Neural cell (in vitro differentiated cells): ENCODE data around the gene FBXO46.

Experiments
- EP300 ChIP-seq: fragments of 450-650 bp; conservative IDR thresholded peaks from 2 replicates; pipeline ENCODE4 v1.6.1; 2014; ENCODE audit warnings: antibody characterized with exemption, mild to moderate bottlenecking, moderate library complexity; ENCODE audit not compliant: poor library complexity, severe bottlenecking
- EZH2 ChIP-seq: fragments of 200-600, 300-800 bp; shearing (Covaris generic), sonication (generic); IDR thresholded peaks from 2 replicates; pipeline ENCODE4 v1.6.1; 2014; ENCODE audit warnings: antibody characterized with exemption, low read length, borderline replicate concordance, mild to moderate bottlenecking; ENCODE audit not compliant: insufficient read depth, poor library complexity, severe bottlenecking
- POLR2AphosphoS5 ChIP-seq: IDR thresholded peaks from 2 replicates; pipeline ENCODE4 v1.6.1; 2012
- TAF1 ChIP-seq: IDR thresholded peaks from 2 replicates; pipeline ENCODE4 v1.6.1; 2012; ENCODE audit warnings: low read depth
- TF ChIP-seq, protein P1 (sequence below): fragments of 450-650 bp; IDR thresholded peaks from 2 replicates; pipeline ENCODE4 v1.5.1; 2014; ENCODE audit warnings: antibody characterized with exemption, mild to moderate bottlenecking, moderate library complexity; ENCODE audit not compliant: poor library complexity, severe bottlenecking

DNA sequence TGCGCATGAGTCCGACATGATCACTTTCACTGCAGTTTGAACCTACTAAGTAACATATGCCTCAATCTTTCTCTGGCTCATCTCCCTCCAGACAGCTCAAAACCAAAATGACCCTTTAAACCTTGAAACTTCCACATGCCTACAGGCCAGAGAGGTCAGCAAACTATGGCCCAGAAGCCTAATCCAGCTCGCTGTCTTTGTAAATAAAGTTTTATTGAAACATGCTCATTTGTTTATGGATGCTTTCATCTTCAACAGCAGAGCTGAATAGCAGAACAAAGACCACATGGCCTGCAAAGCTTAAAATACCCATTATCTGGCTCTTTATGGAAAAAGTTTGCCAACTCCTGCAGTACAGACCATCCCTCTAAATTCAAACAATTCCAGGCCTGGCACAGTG is 15.6 kb downstream of the FBXO46 start:
- TF ChIP-seq EP300 (no peak), TAF1 (no peak), EZH2 (no peak), POLR2AphosphoS5 (no peak)
- TF ChIP-seq, protein P1, sequence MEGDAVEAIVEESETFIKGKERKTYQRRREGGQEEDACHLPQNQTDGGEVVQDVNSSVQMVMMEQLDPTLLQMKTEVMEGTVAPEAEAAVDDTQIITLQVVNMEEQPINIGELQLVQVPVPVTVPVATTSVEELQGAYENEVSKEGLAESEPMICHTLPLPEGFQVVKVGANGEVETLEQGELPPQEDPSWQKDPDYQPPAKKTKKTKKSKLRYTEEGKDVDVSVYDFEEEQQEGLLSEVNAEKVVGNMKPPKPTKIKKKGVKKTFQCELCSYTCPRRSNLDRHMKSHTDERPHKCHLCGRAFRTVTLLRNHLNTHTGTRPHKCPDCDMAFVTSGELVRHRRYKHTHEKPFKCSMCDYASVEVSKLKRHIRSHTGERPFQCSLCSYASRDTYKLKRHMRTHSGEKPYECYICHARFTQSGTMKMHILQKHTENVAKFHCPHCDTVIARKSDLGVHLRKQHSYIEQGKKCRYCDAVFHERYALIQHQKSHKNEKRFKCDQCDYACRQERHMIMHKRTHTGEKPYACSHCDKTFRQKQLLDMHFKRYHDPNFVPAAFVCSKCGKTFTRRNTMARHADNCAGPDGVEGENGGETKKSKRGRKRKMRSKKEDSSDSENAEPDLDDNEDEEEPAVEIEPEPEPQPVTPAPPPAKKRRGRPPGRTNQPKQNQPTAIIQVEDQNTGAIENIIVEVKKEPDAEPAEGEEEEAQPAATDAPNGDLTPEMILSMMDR = no peak
